Measurements from ENCODE around the gene ADIRF.
"Not testable (repeated sequence)": the region's sequence is repeated elsewhere in the genome, so short reads cannot be mapped to it uniquely, and the experiment has no call there.

ADIRF gene

DNA sequence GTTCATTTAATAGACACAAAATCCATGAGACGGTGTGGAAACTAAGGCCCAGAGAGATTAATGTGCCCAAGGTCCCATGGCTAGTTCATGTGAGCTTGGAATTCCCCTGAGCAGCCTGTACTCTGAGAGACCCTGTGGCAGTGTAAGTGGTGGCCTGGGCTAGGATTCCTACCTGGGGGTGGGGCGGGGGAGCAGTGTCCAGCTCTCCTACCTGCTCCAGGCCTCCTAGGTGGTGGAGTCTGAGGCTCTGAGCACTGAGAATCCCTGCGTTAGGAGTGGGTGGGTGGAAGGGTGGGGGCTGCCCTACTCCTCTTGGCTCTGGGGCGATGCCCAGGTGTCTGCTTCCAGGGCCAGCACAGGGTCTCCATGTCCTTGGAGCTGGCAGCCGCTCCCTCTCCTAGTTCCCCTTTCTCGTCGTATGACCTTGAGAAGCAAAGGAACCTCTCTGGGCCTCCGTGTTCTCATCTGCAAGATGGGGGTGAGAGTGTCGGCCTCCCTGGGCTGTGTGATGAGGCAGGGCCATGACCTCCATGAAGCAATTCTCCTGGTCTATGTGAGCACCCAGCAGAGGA, 7.3 kb upstream of the ADIRF start:
- DNase-seq (ENCODE audit: low read depth): no peak

- no peak for DNase-seq (ENCODE audit: low read depth)
Measured at GRCh38 chr10:86961481-86962091, 6.7 kb upstream of the ADIRF start.

- DNase-seq (ENCODE audit: low read depth): no peak
Measured at GRCh38 chr10:86962136-86962980, 5.9 kb upstream of the ADIRF start.

DNA sequence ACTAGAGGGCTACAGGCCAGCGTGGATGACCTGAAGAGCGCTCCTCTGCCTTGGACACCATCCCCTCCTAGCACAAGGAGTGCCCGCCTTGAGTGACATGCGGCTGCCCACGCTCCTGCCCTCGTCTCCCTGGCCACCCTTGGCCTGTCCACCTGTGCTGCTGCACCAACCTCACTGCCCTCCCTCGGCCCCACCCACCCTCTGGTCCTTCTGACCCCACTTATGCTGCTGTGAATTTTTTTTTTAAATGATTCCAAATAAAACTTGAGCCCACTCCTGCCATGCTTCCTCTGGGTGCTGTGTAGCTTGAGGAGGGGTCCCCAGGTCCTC, 5.3 kb upstream of the ADIRF start:
- DNase-seq (ENCODE audit: low read depth): no peak

DNA sequence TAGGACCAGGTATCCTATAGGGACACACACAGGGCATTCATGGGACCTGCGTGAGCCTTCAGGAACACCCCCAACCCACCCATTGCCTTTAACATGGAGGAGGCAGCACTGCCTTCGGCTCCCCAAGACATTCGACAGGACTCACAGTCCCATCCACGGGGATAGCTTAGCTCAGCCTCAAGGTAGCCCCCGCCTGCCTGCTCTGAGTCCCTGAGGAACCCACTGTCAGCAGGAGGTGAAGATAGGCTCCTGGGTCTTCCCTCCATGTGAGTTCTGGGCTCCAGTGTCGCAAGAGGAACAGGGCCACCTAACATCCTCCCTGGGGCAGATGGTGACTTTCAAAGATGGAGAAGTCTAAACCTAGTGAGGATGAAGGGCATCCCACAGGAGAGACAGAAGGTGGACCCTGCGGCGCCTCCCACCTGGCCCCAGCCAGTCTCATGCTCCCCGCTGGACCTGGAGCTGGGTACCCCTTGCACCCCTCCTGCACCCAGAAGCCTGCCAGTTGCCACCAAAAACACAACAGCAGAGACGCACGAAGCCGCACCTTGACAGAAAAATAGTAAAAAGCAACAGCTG, 4.9 kb upstream of the ADIRF start:
- DNase-seq (ENCODE audit: low read depth): no peak

- DNase-seq (ENCODE audit: low read depth): no peak
Measured at GRCh38 chr10:86964061-86964846, 4.0 kb upstream of the ADIRF start.

GRCh38 chr10:86964847-86965190, 3.5 kb upstream of the ADIRF start:
- no peak for DNase-seq (ENCODE audit: low read depth)

DNA sequence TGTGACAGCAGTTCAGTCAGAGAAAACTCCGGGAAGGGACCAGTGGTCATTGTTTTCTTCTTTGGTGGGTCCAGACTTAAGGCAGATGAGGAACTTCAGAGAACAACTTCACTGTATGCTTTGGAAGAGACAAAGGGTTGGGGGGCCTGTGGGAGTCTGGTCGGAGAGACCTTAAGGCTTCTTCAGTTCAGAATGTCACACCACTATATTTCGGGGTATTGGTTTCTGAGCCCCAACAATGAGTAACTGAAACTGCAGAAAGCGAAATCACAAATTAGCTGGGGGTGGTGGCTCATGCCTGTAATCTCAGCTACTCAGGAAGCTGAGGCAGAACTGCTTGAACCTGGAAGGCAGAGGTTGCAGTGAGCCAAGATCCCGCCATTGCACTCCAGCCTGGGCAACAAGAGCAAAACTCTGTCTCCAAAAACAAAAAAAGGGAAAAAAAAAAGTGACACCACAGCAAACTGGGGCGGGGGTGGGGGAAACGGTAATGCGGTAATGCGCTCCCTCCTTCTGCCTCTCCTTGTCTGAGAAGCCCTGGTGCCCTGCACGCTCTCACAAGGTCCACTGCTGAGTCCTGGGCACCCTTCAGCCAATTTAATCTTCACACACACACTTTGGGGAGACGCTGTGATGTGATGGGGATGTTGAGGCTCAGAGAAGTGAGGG, 2.2 kb upstream of the ADIRF start:
- no peak for DNase-seq (ENCODE audit: low read depth)

DNA sequence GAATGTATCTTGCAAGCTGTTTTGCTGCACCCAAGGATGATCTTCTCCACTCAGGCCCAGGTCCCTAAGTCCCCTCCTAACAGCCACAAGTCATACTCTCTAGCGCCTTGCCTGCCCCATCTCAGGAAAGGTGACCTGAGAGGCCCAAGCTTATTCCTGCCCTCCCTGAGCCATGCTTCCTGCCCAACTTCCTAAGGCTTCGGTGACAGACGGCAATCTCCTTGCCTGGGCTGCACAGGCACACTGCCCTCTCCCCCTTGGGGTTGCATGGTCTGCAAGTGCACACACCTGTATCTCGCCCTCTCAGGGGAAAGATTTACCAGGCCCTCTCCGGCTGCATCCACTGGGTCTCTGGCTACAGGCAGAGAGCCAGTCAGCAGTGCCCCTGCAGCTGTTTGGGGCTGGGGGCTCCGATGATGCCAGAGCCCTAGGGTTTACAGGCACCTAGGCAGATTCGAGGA, 771 bp upstream of the ADIRF start:
- DNase-seq (ENCODE audit: low read depth): no peak

- DNase-seq (ENCODE audit: low read depth): no peak
Measured at GRCh38 chr10:86968994-86969355, 693 bp downstream of the ADIRF start.

DNA sequence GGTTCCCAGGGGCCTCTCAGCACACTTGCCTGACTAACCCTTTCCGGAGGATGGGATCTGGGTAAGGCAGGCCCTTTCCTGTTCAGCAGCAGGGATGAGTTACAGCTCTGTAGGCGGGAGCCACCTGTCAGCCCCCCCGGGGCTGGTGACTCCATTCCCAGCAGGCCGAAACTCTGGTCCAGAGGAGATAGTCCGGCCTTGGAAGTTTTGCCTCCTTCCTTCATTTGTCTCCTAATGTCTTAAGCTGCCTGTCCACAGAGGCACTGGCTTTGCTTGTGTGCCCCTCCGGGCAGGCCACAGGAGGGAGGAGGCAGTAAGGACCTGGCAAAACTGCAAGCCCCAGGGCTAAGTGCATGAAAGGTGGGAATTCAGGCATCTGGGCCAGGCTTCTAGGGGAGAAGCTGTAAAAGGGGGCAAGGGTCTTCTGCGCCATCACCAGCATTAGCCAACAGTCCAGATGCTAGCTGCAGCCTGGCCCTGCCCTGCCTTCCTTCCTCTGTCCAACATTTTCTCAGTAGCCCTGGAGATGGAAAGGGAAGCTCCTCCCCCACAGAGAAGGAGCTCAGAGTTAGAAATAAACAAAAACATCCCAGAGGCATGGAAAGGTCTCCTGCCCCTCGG, 1.2 kb downstream of the ADIRF start:
- peak; percentile 24 for DNase-seq (ENCODE audit: low read depth)

GRCh38 chr10:86970162-86970981, 2.1 kb downstream of the ADIRF start:
- peak; percentile 28 for DNase-seq (ENCODE audit: low read depth)

DNA sequence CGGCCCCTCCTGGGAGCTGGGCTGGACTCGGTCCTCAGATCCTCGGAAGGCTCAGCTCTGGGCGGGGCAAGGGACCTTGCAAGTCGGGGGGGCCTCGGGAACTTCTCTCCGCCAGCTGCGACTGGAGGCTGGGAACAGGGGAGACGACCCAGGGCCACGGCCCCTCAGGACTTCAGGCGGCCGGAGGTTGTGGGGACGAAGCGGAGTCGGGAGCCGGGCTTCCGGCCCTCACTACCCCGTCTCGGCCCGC, 2.6 kb downstream of the ADIRF start:
- no peak for DNase-seq (ENCODE audit: low read depth)

- peak; percentile 72 for DNase-seq (ENCODE audit: low read depth)
Measured at GRCh38 chr10:86971232-86971991, 3.1 kb downstream of the ADIRF start.

GRCh38 chr10:86972613-86973380, 4.5 kb downstream of the ADIRF start:
- no peak for DNase-seq (ENCODE audit: low read depth)

DNA sequence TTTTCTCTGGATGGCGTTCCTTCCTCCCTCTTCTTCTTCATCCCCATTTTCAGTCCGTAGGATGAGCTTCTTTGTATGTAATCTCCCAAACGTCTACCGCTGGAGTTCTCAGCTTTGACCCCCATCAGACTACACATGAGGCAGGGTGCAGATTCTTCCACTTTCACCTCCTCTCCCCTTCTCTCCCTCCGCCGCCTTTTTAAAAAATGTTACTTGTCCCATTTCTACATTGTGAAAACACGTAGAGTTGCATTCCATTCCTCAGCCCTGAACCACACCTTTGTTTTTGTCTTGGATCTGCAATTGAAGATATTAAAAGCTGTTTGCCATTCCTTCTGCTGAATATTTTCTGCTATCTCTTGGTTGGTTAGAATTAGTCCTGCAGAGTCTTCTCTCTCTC, 6.2 kb downstream of the ADIRF start:
- no peak for DNase-seq (ENCODE audit: low read depth)

GRCh38 chr10:86976362-86977056, 8.2 kb downstream of the ADIRF start:
- DNase-seq (ENCODE audit: low read depth): no peak

DNA sequence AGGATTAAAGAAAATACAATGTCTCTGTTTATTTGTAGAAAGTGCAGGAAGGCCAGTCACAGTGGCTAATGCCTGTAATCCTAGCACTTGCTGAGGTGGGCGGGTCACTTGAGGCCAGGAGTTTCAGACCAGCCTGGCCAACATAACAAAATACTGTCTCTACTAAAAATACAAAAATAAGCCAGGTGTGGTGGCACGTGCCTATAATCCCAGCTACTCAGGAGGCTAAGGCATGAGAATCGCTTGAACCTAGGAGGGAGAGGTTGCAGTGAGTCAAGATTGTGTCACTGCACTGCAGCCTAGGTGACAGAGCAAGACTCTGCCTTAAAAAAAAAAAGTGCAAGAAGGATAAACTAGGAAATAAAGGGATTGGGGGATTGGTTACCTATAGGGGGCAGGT, 10.2 kb downstream of the ADIRF start:
- not testable (repeated sequence) for DNase-seq (ENCODE audit: low read depth)
